ENCODE results near the gene TSC22D4.

TSC22D4 gene

DNA sequence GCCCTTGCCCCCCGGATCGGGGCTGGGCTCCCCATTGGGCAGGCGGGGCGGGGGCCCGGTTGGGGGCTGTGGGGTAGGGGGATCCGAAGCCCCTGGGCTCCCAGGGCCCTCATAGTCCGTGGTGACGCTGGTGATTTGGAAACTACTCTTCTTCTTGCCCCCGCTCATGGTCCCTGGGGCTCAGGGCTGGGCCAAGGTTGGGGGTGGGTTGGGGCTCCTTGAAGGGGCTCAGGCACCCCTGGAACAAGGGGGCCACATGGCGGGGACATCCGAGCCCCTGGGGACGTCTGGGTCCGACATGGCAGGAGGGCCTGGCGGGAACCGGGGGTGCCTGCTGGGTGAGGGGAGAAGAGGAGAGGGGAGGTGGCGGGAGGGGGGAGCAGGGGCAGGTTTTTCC, 1.1 kb downstream of the TSC22D4 start:
- DNase-seq (ENCODE audit: low read depth): no peak
- TF ChIP-seq, protein P1, sequence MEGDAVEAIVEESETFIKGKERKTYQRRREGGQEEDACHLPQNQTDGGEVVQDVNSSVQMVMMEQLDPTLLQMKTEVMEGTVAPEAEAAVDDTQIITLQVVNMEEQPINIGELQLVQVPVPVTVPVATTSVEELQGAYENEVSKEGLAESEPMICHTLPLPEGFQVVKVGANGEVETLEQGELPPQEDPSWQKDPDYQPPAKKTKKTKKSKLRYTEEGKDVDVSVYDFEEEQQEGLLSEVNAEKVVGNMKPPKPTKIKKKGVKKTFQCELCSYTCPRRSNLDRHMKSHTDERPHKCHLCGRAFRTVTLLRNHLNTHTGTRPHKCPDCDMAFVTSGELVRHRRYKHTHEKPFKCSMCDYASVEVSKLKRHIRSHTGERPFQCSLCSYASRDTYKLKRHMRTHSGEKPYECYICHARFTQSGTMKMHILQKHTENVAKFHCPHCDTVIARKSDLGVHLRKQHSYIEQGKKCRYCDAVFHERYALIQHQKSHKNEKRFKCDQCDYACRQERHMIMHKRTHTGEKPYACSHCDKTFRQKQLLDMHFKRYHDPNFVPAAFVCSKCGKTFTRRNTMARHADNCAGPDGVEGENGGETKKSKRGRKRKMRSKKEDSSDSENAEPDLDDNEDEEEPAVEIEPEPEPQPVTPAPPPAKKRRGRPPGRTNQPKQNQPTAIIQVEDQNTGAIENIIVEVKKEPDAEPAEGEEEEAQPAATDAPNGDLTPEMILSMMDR (IDR thresholded peaks at IDR 0.05; ENCODE audit: low read length, missing control alignments): no peak
- peak overlapping the region; percentile 93 for H3K4me3 ChIP-seq (replicated peaks; ENCODE audit: low read depth, low read length)

DNA sequence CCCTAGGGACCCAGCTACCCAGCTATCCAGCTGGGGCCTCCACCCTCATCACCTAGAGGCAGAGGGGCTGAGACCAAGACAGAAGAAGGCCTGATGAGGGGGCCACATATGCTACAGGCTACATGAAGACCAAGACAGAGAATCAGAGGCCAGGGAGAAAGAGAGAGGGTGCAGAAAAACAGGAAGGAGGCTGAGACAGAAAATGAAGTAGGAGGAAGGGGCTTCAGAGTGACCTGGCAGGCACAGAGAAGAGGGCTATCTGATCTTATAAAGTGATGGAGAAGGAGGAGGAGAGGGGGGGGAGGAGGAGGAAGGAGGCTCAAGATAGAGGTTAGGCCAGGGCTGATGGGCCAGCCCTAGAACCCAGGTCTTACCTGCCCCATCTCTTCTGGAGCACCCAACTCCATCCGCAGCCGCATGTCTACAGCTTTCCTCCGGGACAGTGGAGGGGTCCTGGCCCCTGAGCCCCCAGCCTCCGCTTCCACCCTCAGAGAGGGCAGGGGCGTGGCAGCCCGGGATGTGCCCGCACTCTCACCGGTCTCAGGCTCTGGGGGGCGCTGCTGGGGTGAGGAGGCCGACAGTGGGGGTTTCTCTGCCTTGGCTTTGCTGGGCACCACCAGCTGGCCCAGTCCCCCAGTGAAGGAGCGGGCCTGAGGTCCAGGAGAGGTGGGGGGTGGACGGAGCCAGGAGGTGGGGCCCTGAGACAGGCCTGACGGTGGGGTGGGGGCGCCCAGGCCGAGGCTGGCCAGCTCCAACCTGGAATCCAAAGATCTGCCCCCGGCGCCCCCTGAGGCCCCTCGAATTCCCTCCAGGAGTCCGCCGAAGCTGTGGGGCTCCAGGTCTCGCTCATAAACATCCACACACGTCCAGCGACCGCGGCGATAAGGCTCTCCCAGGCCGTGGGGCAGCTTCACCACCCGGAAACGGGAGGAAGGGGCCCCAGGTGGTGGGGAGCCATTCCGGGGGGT, 1.8 kb downstream of the TSC22D4 start:
- DNase-seq (ENCODE audit: low read depth): no peak
- peak overlapping the region; percentile 93 for H3K4me3 ChIP-seq (replicated peaks; ENCODE audit: low read depth, low read length)
- TF ChIP-seq, protein P1 (IDR thresholded peaks at IDR 0.05; ENCODE audit: low read length, missing control alignments): peak; percentile 30

DNA sequence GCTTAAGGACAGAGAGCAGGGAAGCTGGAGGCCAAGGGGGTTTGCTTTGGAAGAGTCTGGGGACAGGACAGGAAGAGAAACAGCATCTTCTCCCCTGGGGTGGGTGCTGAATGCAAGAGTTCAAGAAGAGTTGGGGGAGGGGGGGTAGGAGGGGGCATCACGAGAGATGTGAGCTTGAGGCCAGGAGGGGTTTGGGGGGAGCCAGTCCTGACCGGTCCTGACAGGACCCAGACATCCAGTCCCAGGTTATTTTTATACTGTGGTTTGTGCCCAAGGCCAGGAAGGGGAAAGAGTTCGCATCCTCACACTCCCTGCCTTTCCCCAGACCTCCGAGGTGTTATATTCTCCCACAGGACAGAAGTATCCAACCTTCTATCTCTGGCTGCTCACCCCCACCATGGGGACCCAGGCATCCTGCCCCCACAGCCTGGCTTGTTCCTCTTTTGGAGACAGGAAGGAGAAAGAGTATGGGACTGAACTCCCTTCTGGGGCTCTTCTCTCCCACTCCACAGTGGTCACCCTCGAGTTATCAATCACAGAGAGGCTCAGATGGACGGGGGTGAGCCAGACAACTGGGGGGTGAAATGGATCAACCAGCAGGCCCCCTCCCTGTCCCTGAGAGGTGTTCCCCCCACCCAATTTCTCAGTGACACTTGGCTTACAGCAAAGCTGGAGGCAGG, 2.8 kb downstream of the TSC22D4 start:
- TF ChIP-seq, protein P1 (IDR thresholded peaks at IDR 0.05; ENCODE audit: low read length, missing control alignments): no peak
- DNase-seq (ENCODE audit: low read depth): no peak
- H3K4me3 ChIP-seq (replicated peaks; ENCODE audit: low read depth, low read length): peak overlapping the region; percentile 93

DNA sequence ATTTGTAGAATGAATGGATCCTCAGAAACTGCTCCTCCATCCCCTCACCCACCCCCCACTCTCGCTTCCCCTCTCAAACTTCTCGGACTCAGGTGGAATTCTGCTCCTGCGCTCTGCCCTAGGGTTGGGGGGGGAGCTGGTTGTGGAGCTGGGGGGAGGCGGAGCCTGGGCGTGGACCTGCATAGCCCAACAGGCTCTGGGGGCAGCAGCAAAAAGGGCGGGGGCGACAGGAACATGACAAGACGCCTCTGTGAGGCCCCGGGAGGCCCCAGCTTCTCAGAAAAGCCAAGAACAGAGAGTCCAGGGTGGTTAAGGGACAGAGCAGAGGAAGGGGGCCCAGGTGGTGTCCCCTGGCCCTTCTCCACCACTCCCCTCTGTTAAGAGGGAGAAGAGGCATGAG, 3.5 kb downstream of the TSC22D4 start:
- DNase-seq (ENCODE audit: low read depth): no peak
- TF ChIP-seq, protein P1 (IDR thresholded peaks at IDR 0.05; ENCODE audit: low read length, missing control alignments): no peak
- H3K4me3 ChIP-seq (replicated peaks; ENCODE audit: low read depth, low read length): peak overlapping the region; percentile 93

DNA sequence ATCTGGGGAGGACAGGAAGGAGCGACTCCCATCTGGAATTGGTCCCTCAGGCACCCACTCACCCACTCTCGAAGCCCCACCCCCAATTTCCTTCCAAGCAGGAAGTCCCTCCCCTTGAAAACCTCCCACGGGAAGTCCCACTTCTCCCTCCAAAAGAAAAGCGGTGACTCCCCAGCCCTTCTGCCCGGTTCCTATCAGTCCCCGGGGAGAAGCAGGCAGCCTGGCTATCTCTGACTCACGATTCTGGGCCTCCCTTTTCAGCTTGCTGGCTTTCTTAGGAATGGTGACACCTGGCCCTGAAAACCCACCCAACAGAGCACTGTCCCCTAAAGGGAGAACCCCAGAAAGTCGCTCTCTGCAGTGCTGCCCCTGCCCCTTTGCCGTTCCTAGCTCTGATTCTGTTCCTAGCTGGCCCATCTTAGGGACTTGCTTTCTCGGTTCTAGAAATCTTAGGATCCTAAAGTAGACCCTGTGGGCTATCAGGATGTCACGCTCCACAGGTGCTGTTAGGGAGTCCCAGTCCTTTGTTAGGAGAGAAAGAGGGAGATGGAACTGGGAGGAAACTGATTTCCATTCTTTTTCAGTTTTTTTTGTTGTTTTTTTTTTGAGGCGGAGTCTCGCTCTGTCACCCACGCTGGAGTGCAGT, 6.0 kb downstream of the TSC22D4 start:
- DNase-seq (ENCODE audit: low read depth): peak; percentile 79
- peak overlapping the region; percentile 36 for H3K4me3 ChIP-seq (replicated peaks; ENCODE audit: low read depth, low read length)
- TF ChIP-seq, protein P1 (IDR thresholded peaks at IDR 0.05; ENCODE audit: low read length, missing control alignments): no peak

DNA sequence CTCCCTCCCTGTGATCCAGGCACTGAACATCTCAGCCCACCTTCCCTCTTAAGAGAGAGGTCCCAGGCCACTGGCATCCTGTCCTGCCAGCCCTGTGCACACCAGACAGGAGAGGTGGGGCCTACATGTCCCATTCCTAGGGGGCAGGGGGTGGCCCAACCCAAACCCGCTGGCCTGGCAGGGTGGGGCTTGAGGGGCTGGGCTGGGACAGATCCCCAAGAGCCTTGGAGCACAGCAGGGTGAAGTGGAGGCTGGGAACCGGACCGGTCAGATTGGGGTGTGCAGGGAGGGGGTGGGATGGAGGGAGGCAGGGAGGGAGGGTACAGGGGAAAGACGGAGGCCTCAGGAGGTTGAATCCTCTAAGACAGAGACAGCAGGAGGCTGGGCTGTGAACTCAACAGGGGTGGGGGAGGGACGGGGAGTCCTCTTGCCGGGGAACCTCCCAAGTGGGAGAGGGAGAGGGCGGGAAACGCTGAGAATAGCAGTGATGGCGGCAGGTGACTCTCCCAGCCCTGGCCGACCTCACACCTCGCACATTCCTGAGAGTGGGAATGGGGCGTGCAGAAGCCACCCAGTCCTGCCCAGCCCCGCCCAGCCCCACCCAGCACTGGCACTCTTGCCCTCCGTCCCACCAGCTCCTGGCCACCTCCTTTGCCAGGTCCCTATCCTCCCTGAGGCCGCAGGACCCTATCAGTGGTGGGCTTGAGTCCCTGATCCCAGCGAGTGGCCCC, 6.7 kb downstream of the TSC22D4 start:
- TF ChIP-seq, protein P1 (IDR thresholded peaks at IDR 0.05; ENCODE audit: low read length, missing control alignments): no peak
- DNase-seq (ENCODE audit: low read depth): no peak
- peak overlapping the region; percentile 36 for H3K4me3 ChIP-seq (replicated peaks; ENCODE audit: low read depth, low read length)

Measured in fibroblast of pulmonary artery (primary cell).